Left lobe of liver (tissue), 2 donors: ENCODE measurements around the gene DNAJC1. TPM values are rescaled to one million over a fixed set of nuclear protein-coding genes. Genes with fewer than 3 reads are reported as not detected.
A peak's percentile ranks its signal among the peaks of the same experiment; 100 is the strongest.
"Not testable (repeated sequence)": the region's sequence is repeated elsewhere in the genome, so short reads cannot be mapped to it uniquely, and the experiment has no call there.

Source experiments
- ATAC-seq: fragments of 200-7000 bp; cut with Tn5 transposase; one replicate; pipeline ENCODE4 v1.9.1; 2020; ENCODE audit warnings: mild to moderate bottlenecking, moderate library complexity
- DNase-seq: peaks from one replicate; pipeline ENCODE4 v3.0.0-alpha.2; 2020; ENCODE audit warnings: low spot score
- total RNA-seq: library from RNA; stranded (reverse); gene quantifications from one replicate; pipeline ENCODE4 v1.2.1, GENCODE V29; 2021
- donor health status: DM: no; HTN: no; CAD: no; lungs with moderate emphysema.
- donor health status: DM: no; HTN: yes; CAD: no.

The DNAJC1 gene, protein sequence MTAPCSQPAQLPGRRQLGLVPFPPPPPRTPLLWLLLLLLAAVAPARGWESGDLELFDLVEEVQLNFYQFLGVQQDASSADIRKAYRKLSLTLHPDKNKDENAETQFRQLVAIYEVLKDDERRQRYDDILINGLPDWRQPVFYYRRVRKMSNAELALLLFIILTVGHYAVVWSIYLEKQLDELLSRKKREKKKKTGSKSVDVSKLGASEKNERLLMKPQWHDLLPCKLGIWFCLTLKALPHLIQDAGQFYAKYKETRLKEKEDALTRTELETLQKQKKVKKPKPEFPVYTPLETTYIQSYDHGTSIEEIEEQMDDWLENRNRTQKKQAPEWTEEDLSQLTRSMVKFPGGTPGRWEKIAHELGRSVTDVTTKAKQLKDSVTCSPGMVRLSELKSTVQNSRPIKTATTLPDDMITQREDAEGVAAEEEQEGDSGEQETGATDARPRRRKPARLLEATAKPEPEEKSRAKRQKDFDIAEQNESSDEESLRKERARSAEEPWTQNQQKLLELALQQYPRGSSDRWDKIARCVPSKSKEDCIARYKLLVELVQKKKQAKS
- 29.3 TPM for total RNA-seq

DNA sequence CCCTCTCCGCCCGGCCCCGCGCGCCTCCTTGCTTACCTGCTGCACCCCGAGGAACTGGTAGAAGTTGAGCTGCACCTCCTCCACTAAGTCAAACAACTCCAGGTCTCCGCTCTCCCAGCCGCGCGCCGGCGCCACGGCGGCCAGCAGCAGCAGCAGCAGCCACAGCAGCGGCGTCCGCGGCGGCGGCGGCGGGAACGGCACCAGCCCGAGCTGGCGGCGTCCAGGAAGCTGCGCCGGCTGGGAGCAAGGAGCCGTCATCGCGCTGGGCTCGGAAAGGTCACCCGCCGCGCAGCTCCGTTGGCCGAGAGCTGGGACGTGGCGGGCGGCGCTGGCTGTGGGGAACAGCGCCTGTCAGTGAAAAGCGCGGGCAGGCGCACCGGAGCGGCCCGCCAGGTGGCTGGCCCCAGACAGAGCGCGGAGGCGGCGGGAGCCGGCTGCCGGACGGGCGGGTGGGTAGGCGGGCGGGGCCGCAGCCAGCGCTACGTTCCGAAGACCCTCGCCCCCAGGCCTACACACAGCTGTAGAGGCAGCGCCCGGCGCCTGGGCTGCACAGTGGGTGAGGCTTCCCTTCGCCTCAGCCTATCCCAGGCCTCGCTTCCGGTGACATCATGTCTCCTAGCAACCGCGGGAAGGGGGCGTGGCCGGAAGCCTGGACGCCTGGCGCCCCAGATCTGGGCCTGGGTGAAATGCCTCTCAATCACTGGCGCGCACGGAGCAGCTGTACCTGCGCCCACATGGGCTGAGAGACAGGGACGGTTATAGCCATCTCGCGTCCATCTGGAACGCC lies at the start of gene DNAJC1:
Gene DNAJC1 (minus strand): TSS at position 554 of the 787 bp plus-strand sequence. CDS start 296 bp downstream, at position 258.
- DNase-seq, result peak; percentile 99
- peak; percentile 96 for ATAC-seq

GRCh38 chr10:22053048-22053447 lies 49.5 kb upstream of the DNAJC1 start:
- ATAC-seq (peak; percentile 76), DNase-seq (no peak)

GRCh38 chr10:22049635-22050034 lies 46.1 kb upstream of the DNAJC1 start:
- ATAC-seq (no peak), DNase-seq (no peak)

DNA sequence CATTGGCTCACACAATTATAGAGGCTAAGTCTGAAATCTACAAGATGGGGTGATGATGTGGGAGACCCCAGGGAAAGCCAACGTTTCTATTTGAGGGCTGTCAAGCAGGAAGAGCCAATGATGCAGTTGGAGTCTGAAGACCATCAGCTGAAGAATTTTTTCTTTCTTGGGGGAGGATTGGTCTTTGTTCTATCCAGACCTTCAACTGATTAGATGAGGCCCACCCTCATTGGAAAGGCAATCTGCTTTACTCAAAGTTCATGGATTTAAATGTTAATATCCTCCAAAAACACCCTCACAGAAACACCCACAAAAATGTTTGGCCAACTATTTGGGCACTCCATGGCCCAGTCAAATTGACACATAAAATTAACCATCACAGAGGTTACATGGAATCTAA lies 44.3 kb upstream of the DNAJC1 start:
- ATAC-seq, result no peak

GRCh38 chr10:22043327-22043633 lies 39.8 kb upstream of the DNAJC1 start:
- ATAC-seq, result no peak
- no peak for DNase-seq

More for the DNA sequence above, 44.3 kb upstream of the DNAJC1 start:
- no peak for DNase-seq

DNA sequence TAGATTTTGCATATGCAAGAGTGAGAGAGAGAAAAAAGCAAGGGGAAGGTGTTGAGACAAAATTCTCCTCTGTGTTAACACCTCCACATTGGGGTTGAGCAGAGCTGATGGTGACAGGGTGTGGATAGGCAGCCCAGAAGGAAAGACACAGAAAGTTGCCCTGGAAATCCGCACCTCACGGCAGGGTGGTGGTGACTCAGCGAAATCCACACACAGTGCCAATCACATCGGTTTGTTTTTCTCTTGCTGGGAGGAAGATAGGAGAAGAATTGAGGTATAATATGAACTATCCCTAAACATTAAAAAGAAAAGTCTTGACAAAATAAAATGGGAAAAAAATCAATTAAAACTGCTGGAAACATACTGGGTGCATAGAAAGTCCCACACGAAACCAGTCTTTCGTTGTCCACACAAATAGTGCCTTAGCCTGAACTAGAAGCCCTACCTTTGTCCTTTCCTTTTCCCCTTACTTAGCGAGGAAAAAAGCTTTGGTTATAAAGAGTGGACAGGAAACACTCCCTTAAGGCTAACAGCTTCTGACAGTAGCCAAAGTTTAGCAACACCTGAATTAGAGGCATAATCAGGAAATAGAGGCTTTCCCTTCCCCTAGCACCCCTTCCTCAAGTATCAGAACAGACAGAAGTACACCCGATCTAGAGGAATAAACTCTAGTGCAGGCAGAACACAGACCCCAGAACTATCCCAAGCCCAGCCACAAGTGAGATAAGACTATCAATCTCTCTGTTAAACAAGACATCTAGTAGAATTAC lies 39.2 kb upstream of the DNAJC1 start:
- no peak for DNase-seq
- ATAC-seq, result peak; percentile 67

DNA sequence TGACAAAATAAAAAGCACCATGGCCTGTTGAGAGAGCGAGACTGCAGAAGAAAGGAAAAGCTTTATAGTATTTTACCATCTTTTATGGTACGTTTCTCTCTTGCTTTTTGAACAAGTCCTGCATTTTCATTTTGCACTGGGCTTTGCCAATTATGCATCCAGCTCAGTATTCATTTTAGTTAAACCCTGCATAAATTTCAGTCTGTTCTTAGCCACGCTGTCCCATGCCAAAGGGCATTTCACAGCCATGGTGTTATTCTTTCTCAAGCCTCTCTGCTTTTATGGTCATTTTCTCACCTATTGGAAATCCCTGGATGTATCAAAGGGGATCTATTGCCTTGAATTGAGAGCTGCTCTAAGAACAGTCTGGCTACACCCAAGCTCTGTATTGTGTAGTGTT lies 30.8 kb upstream of the DNAJC1 start:
- no peak for DNase-seq
- no peak for ATAC-seq

- ATAC-seq, DNase-seq: not testable (repeated sequence)
These were observed 28.7 kb upstream of the DNAJC1 start for GRCh38 chr10:22032268-22032667.

DNA sequence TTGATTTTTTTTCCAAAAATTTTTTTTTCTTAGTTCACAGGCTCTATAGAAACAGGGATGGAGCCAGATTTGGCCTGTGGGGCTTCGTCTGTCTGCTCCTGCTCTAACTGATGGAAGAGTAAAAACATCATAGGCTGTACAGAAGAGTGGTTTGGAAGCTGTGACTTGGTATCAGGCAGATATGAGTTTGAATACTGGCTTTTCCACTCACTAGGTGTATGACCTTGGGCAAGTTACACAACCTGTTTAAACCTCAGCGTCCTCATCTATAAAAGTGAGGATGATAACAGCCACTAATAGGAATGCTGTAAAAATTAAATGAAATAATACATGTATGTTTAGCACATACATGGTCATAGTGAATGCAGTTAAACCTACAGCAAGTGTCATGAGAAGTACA lies 26.9 kb upstream of the DNAJC1 start:
- DNase-seq, result no peak
- ATAC-seq, result peak; percentile 70

- no peak for DNase-seq
These were observed 26.1 kb upstream of the DNAJC1 start for GRCh38 chr10:22029445-22030236.

DNA sequence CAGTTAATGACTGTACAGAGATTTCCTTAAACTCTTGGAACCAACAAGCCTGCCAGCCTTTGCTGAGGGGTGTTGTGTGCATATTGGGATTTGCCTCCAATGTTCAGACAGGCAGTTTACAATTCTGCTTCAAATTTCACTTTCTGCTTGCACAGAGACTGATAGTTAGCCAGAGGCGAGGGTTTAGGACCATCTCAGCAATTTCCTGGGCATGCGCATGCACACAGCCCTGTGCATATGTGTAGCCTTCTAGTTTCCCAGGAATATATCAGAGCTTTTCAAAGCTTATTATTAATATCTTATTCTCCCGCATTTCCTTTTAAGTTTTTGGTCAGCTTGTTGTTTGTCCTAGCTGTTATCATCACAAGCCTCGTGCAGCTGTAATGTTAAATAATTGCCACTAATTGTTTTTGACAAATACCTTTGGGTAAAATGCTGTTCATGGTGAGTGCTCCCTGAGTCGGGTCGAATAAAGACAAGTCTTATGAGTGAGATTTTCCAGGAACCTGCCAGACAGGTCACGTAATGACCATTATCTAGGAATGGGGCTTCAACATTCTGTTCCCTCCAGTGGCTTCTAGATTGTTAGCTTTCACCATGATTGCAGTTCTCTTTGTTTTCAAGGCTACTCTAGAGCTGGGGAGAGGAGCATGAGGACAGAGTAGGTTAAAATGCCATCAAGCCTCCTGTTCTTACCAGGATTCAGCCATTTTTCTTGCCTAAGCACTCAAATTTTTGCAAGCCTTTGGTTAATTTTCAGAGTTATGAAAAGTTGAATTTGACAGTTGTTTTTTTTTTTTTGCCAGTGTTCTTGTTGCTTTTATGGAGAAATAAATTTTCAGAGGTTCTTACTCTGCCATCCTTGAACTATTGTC lies 24.1 kb upstream of the DNAJC1 start:
- DNase-seq (no peak), ATAC-seq (no peak)

More at GRCh38 chr10:22029445-22030236, 26.1 kb upstream of the DNAJC1 start:
- peak; percentile 88 for ATAC-seq

- DNase-seq, result no peak
- no peak for ATAC-seq
These were observed 22.8 kb upstream of the DNAJC1 start for GRCh38 chr10:22026287-22026686.

DNA sequence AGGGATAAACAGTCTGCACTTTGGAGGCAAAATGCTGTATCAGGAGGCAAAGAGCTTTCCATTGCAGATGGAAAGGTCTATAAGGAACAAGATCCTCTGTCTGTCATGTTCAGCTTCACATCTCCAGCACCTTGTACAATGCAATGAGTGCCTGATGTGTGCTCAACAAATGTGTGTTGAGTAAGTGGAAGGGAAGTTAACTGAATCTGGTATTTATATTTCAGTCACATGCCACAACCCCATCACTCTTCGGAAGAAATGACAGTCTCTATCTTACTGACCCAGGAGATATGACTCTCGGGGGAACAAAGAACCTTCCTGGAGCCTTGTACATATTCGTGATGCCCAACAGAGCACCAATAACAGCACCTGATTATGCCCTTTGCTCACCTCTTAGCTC lies 20.0 kb upstream of the DNAJC1 start:
- ATAC-seq (no peak), DNase-seq (no peak)

DNA sequence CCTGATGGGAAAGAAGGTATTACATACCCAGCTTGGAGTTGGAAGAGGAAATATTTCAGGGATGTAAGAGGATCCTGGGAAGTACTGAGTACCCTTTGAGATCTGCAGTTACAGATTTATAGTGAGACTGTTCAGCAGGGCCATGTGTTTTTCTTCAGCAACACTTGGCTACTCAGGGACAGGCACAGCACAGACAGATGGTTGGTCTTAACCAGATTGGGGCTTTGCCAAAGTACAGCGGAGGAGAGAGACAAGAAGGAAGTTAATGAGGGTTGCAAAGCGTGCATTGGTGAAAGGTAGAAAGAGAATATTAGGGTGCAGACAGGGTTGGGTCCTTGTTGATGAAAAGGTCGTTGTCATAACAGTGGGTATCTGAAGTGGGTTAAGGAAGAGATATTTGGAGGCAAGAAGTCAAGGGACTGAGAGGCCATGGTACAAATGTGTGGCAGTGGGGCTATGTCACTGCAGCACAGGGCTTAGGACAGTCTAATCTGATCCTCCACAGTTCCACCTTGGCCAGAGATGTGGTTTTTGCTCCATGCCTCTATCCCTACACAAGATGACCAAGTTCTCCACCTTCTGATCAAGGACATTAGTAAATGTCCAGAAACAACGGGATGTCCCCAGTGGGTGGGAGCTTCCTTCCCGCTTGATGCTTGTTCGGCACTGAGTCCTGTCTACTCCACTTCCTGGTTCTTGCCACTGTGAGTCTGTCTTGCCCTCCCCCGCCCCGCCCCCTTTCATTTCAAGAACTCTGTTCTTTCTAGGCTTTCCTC lies 18.9 kb upstream of the DNAJC1 start:
- peak; percentile 39 for ATAC-seq
- DNase-seq, result no peak

DNA sequence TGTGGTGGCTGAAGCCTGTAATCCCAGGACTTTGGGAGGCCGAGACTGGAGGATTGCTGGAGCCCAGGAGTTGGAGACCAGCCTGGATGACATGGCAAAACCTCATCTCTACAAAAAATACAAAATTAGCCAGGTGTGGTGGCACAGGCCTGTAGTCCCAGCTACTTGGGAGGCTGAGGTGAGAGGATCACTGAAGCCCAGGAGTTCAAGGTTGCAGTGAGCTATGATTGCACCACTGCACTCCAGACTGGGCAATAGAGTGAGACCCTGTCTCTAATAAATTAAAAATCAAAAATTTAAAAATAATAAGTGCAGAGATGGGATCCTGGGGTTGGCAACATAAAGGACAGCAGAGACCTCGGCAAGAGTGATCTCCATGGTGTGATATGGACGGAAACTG lies 17.6 kb upstream of the DNAJC1 start:
- not testable (repeated sequence) for ATAC-seq, DNase-seq

DNA sequence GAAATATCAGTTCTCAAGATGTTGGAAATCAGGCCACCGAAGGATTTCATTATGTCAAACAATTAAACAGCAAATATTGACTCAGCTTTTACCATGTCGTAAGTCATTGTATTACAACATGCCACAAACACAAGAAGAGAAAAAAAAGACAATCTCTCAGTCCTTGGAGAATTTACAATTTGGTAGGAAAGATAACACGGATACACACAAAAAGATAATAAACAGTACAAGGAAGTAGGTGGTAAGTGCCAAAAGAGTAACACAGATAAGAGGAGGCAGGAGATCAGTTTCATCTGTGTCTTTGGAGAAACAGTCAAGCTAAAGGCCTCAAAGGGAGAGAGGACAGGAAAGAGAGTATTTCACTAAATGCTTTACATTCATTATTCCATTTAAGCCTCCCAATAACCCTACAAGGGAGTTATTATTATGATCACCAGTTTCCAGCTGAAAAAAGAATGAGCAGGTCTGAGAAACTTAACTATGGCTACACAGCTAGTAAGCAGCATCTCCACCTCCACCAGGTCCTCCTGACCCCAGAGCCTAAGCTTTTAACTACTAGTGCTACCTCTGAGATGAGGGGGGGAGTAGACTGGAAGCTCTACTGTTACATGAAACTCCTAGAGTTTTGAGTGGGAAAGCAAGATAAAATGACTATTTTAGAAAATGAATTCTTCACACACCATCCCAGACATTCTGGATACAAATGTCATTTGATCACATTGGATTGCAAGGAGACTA lies 13.9 kb upstream of the DNAJC1 start:
- DNase-seq (no peak), ATAC-seq (no peak)

GRCh38 chr10:22016046-22016705 lies 12.6 kb upstream of the DNAJC1 start:
- DNase-seq (no peak), ATAC-seq (no peak)
